GM12865 (cell line): ENCODE measurements around the gene EPHA2.
A peak's percentile ranks its signal among the peaks of the same experiment; 100 is the strongest.

Experiments
- DNase-seq: peaks from one replicate; pipeline ENCODE4 v3.0.0; 2010; ENCODE audit warnings: low read depth
- H3K4me3 ChIP-seq: 2 replicates; pipeline ENCODE4 v1.5.1; 2011; ENCODE audit warnings: mild to moderate bottlenecking, low read depth, low read length, control low read depth
- TF ChIP-seq, protein P1 (sequence below): IDR thresholded peaks from 2 replicates; pipeline ENCODE4 v1.5.1; 2011; ENCODE audit warnings: low read length, control low read depth, low read depth, inconsistent platforms; ENCODE audit not compliant: insufficient read depth; ENCODE audit errors: missing control alignments

The EPHA2 gene

DNA sequence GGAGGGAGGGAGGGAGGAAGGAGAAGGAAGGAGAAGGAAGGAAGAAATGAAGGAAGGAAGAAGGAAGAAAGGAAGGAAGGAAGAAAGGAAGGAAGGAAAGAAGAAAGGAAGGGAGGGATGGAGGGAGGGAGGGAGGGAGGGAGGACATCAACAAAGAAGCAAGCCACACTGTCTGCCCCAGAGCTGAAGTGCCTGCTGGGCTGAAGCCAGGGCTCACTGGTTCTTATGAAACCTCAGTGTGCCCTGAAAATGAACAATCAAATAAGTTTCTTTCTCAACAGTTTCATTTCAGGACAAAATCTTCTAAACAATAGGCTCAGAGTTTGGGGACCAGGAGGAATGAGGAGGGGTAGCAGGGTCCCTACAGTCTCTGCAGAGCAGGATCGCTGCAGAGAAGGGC, 35.4 kb upstream of the EPHA2 start:
- TF ChIP-seq, protein P1, sequence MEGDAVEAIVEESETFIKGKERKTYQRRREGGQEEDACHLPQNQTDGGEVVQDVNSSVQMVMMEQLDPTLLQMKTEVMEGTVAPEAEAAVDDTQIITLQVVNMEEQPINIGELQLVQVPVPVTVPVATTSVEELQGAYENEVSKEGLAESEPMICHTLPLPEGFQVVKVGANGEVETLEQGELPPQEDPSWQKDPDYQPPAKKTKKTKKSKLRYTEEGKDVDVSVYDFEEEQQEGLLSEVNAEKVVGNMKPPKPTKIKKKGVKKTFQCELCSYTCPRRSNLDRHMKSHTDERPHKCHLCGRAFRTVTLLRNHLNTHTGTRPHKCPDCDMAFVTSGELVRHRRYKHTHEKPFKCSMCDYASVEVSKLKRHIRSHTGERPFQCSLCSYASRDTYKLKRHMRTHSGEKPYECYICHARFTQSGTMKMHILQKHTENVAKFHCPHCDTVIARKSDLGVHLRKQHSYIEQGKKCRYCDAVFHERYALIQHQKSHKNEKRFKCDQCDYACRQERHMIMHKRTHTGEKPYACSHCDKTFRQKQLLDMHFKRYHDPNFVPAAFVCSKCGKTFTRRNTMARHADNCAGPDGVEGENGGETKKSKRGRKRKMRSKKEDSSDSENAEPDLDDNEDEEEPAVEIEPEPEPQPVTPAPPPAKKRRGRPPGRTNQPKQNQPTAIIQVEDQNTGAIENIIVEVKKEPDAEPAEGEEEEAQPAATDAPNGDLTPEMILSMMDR = no peak
- DNase-seq = no peak
- no peak overlapping the region for H3K4me3 ChIP-seq

DNA sequence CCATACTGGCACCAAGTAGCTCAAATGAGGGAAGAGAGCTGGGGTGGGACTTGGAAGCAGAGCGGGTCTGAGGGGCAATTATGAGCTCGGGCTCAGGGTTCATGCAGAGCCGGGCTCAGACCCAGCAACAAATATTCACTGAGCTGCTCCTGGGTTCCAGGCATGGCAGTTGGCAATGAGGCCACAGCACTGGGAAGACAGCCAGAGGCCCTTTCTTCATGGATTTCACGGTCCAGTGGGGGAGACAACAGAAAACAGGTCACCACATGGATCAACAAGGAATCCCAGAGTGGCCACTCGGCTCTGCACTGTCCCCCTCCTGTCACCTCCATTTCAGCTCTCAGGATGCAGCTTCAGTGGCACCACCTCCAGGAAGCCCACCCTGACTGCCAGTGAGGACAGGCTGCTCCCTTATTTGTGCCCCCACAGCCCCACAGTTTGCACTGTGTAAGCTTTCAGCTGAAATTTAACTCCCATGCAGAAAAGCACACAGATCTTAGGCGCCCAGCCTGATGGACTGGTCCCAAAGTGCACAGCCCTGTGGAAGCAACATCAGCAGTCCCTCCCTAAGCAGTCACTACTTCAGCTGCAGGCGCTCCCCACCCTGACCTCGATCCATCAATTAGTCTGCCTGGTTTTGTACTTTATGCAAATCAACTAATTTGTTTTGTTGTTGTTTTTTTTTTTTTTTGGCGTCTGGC, 34.2 kb upstream of the EPHA2 start:
- no peak overlapping the region for H3K4me3 ChIP-seq
- DNase-seq = no peak
- TF ChIP-seq, protein P1 = no peak

DNA sequence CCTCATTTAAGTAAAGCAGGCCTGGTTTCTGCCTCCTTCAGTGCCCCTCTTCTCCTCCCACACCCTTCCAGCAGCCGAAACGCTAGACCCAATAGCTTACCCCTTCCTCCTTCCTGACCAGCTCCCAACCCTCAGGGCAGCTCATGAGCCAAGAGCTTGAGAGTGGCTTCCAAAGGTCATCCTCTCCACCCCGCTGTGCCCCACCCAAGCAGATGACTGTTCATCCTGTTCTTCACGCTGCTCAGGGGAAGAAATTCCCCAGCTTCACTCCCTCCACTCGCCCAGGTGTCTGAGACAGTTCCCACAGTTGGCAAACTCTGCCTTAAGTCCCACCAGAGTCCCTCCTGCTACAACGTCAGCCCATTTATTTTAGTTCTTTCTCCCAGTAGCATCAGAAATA, 33.1 kb upstream of the EPHA2 start:
- no peak for DNase-seq
- TF ChIP-seq, protein P1 = no peak
- H3K4me3 ChIP-seq = no peak overlapping the region

DNA sequence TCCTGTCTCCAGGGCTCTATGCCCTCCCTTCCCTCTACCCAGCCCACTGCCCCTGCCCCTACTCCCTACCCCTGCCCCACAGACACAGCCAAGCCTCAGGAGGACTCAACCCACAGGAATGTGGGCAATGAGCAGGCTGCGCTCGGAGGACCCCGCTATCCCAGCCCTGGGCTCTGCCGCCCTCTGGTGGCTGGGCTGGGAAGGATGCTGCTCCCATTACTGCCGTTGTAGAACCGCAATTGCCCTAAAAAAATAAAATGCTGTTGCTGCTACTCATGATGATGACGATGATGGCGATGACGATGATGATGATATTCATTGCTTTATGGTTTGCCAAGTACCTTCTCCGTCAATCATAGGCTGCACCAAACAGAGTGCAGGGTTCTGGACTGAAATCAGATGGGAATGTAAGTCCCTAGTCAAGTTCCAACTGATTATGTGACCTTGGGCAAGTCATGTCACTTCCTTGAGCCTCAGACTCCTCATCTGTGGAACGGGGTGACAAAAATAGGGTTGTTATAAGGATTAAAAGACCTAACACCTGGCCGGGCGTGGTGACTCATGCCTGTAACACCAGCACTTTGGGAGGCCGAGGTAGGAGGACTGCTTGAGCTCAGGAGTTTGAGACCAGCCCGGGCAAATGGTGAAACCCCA, 32.0 kb upstream of the EPHA2 start:
- peak; percentile 65 for DNase-seq
- TF ChIP-seq, protein P1 = peak; percentile 99
- no peak overlapping the region for H3K4me3 ChIP-seq

DNA sequence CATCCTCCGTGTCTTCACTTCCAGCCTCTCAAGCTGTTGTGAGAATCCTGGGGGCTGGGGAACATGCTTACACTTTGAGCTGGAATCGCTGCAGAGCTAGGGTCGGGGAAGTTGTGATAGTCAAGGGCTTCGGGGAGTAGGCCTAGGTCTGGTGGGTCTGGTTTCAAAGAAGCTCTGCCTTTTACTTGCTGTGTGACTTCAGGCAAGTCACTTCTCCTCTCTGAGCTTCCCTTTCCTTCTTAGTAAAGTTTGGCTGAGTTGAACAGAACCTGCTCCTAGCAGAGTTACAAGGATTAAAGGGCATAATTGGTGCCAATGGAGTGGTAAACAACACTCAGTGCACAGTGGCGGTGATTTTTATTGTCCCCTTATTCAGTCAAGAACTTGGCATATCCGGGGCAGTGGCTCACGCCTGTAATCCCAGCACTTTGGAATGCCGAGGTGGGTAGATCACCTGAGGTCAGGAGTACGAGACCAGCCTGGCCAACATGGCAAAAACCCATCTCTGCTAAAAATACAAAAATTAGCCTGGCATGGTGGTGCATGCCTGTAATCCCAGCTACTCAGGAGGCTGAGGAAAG, 30.9 kb upstream of the EPHA2 start:
- no peak for DNase-seq
- H3K4me3 ChIP-seq = no peak overlapping the region
- TF ChIP-seq, protein P1 = no peak

DNA sequence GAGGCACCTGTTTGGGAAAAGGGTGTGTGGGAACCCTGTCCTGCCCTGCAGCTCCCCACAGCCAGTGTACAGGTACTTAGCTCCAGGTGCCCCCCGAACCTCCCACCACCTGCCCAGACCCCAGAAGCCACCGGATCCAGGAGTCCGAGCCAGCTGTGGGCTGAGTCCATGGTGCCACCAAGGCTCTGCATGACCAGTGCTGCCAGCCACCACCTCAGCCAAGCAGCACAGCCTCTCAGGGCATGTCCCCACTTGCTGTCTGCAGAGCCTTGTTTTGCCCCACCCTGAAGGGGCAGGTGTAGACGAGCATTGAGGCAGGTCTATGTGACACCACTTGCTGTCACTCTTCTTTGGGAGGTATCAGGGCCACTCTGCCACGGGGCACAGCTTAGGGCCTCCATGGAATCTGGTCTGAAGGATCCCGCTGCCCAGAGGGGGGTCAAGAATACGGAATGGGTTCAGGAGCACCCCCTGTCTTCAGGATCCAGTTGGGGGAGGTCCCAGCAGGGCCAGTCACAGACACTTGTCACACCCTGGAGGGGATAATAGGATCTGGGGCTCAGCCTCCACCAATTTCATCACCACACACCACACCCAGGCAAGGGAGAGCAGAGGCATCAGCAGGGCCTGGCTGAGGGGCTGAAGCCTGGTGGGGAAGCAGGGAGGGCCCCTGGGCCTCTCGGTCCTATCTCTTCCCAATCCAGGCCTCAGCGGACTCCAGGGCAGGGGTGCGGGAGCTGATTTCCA, 28.9 kb upstream of the EPHA2 start:
- TF ChIP-seq, protein P1 = no peak
- DNase-seq = no peak
- H3K4me3 ChIP-seq = no peak overlapping the region
